NB4 (cell line): Measurements from ENCODE around the gene ONECUT2.

Source experiments
- MYC ChIP-seq: IDR thresholded peaks from 2 replicates; pipeline ENCODE4 v1.6.1; 2011; ENCODE audit warnings: low read depth, low read length
- POLR2A ChIP-seq: IDR thresholded peaks from 2 replicates; pipeline ENCODE4 v1.6.1; 2011; ENCODE audit warnings: mild to moderate bottlenecking; ENCODE audit not compliant: insufficient read length; ENCODE audit errors: extremely low read depth
- TF ChIP-seq, protein P1 (sequence below): IDR thresholded peaks from one replicate; pipeline ENCODE4 v1.5.1; 2012; ENCODE audit warnings: low read depth, low read length
- TF ChIP-seq, protein P2 (sequence below): IDR thresholded peaks from 2 replicates; pipeline ENCODE4 v1.6.1; 2011; ENCODE audit warnings: low read depth, low read length

DNA sequence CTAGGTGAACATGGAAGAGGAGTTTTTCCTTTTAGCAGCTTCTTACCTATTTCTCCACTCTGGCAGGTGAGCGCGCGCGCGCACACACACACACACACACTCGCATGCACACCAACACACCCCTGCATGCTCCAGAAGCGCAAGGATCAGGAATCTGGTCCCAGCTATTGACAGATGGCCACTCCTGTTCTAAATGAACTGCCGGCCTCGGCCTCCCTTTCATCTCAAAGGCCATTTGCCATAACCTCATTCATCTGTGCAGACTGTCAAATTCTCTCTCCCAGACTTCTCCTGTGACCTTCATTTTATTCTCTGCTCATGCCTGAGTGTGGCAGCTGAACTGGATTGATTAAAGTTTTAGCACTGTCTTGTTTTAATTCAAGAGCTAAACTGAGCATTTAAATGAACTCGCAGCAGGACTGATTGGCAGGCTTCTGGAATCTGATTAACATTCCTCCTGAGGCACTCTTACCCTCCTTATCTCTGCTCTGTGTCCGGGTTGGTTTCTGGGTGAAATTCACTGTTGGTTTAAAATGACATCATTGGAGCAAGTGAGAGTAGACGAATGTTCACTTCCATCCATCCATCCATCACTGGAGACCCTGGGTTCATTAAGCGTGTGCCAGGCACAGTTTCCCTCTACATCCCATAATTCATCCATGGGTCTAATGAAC is 92.5 kb downstream of the ONECUT2 start:
- TF ChIP-seq, protein P1, sequence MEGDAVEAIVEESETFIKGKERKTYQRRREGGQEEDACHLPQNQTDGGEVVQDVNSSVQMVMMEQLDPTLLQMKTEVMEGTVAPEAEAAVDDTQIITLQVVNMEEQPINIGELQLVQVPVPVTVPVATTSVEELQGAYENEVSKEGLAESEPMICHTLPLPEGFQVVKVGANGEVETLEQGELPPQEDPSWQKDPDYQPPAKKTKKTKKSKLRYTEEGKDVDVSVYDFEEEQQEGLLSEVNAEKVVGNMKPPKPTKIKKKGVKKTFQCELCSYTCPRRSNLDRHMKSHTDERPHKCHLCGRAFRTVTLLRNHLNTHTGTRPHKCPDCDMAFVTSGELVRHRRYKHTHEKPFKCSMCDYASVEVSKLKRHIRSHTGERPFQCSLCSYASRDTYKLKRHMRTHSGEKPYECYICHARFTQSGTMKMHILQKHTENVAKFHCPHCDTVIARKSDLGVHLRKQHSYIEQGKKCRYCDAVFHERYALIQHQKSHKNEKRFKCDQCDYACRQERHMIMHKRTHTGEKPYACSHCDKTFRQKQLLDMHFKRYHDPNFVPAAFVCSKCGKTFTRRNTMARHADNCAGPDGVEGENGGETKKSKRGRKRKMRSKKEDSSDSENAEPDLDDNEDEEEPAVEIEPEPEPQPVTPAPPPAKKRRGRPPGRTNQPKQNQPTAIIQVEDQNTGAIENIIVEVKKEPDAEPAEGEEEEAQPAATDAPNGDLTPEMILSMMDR = no peak
- no peak for TF ChIP-seq POLR2A
- TF ChIP-seq, protein P2, sequence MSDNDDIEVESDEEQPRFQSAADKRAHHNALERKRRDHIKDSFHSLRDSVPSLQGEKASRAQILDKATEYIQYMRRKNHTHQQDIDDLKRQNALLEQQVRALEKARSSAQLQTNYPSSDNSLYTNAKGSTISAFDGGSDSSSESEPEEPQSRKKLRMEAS = no peak
- TF ChIP-seq MYC = no peak
